AG09309 (cell line): ENCODE data around the gene MYO7B.

ENCODE experiments used
- DNase-seq: peaks from one replicate; pipeline ENCODE4 v3.0.0-alpha.2; 2010; ENCODE audit warnings: low read depth
- H3K4me3 ChIP-seq: 2 replicates; pipeline ENCODE4 v1.5.1; 2011; ENCODE audit warnings: mild to moderate bottlenecking, low read depth, low read length, moderate library complexity; ENCODE audit not compliant: control insufficient read depth
- TF ChIP-seq, protein P1 (sequence below): IDR thresholded peaks from 2 replicates; pipeline ENCODE4 v1.5.1; 2011; ENCODE audit warnings: mild to moderate bottlenecking, low read depth, low read length, inconsistent platforms; ENCODE audit not compliant: insufficient read depth, control insufficient read depth; ENCODE audit errors: missing control alignments

The MYO7B gene

GRCh38 chr2:127576433-127577207, 41.1 kb downstream of the MYO7B start:
- TF ChIP-seq, protein P1, sequence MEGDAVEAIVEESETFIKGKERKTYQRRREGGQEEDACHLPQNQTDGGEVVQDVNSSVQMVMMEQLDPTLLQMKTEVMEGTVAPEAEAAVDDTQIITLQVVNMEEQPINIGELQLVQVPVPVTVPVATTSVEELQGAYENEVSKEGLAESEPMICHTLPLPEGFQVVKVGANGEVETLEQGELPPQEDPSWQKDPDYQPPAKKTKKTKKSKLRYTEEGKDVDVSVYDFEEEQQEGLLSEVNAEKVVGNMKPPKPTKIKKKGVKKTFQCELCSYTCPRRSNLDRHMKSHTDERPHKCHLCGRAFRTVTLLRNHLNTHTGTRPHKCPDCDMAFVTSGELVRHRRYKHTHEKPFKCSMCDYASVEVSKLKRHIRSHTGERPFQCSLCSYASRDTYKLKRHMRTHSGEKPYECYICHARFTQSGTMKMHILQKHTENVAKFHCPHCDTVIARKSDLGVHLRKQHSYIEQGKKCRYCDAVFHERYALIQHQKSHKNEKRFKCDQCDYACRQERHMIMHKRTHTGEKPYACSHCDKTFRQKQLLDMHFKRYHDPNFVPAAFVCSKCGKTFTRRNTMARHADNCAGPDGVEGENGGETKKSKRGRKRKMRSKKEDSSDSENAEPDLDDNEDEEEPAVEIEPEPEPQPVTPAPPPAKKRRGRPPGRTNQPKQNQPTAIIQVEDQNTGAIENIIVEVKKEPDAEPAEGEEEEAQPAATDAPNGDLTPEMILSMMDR: no peak
- no peak overlapping the region for H3K4me3 ChIP-seq
- DNase-seq: peak; percentile 34

DNA sequence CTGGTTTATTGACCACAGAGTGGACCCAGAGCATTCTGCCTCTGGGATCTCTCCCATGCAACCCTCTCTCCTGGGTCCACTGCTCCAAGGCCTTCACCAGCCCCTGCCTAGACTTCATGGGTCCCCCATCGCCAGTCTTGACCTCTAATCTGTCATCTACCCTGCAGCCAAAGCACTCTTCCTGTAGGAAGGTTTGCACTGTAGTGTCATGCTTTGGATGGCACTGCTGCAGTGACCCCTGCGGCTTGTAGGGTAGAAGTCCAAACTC, 41.7 kb downstream of the MYO7B start:
- no peak overlapping the region for H3K4me3 ChIP-seq
- TF ChIP-seq, protein P1: no peak

GRCh38 chr2:127577503-127577902, 42.0 kb downstream of the MYO7B start:
- no peak overlapping the region for H3K4me3 ChIP-seq
- no peak for DNase-seq
- TF ChIP-seq, protein P1: no peak

More for the DNA sequence above, 41.7 kb downstream of the MYO7B start:
- no peak for DNase-seq

DNA sequence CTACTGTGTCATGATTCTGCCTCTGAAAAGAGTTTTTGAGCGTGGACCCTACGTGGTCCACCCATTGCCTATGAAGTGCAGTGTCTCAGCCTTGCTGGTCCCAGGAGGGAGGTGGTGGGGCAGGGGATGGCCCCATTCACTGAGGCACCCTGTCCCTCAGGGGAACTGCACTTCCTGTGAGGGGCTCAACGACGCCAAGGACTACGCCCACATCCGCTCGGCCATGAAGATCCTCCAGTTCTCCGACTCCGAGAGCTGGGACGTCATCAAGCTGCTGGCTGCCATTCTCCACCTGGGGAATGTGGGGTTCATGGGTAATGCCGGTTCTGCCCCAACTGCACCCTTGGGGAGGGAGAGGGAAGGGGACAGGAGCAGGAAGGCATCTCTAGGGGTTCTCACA, 42.5 kb downstream of the MYO7B start:
- no peak overlapping the region for H3K4me3 ChIP-seq
- no peak for DNase-seq
- TF ChIP-seq, protein P1: no peak

GRCh38 chr2:127578411-127578810, 42.9 kb downstream of the MYO7B start:
- no peak for DNase-seq
- TF ChIP-seq, protein P1: no peak
- no peak overlapping the region for H3K4me3 ChIP-seq

- DNase-seq: no peak
- no peak overlapping the region for H3K4me3 ChIP-seq
Observed at GRCh38 chr2:127579231-127579630, 43.7 kb downstream of the MYO7B start.

More at GRCh38 chr2:127579231-127579630, 43.7 kb downstream of the MYO7B start:
- TF ChIP-seq, protein P1: no peak
